Superior temporal gyrus (tissue), 1 donor: Measurements from ENCODE around the gene FPGS.
"Not testable (repeated sequence)": the region's sequence is repeated elsewhere in the genome, so short reads cannot be mapped to it uniquely, and the experiment has no call there.

ENCODE experiments used
- DNase-seq: peaks from one replicate; pipeline ENCODE4 v3.0.0-alpha.2; 2016; ENCODE audit errors: extremely low spot score

The FPGS gene

DNA sequence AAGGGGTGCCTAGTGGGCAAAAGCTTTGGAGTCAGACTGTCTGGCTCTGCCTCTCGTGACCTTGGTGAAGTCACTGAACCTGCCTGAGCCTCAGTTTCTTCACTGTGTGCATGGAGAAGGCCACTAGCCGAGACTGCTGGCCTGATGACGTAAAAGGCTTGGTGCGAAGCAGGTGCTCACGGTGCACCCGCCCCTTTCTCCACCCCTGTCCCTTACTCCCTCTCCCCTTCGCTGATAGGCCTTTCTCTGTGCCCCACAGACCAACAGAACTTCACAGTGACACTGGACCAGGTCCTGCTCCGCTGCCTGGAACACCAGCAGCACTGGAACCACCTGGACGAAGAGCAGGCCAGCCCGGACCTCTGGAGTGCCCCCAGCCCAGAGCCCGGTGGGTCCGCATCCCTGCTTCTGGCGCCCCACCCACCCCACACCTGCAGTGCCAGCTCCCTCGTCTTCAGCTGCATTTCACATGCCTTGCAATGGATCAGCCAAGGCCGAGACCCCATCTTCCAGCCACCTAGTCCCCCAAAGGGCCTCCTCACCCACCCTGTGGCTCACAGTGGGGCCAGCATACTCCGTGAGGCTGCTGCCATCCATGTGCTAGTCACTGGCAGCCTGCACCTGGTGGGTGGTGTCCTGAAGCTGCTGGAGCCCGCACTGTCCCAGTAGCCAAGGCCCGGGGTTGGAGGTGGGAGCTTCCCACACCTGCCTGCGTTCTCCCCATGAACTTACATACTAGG, 10.4 kb downstream of the FPGS start:
- no peak for DNase-seq

DNA sequence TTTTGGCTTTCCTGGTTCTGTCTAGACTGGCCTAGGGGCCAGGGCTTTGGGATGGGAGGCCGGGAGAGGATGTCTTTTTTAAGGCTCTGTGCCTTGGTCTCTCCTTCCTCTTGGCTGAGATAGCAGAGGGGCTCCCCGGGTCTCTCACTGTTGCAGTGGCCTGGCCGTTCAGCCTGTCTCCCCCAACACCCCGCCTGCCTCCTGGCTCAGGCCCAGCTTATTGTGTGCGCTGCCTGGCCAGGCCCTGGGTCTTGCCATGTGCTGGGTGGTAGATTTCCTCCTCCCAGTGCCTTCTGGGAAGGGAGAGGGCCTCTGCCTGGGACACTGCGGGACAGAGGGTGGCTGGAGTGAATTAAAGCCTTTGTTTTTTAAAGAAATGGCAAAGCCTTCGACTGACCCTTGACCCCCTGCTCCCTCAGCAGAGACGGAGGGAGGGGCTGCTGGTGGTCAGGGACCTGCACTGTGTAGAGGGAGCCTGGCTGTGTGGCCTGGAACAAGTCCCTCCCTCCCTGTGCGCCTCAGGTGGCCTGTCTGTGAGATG, 11.1 kb downstream of the FPGS start:
- DNase-seq = no peak

DNA sequence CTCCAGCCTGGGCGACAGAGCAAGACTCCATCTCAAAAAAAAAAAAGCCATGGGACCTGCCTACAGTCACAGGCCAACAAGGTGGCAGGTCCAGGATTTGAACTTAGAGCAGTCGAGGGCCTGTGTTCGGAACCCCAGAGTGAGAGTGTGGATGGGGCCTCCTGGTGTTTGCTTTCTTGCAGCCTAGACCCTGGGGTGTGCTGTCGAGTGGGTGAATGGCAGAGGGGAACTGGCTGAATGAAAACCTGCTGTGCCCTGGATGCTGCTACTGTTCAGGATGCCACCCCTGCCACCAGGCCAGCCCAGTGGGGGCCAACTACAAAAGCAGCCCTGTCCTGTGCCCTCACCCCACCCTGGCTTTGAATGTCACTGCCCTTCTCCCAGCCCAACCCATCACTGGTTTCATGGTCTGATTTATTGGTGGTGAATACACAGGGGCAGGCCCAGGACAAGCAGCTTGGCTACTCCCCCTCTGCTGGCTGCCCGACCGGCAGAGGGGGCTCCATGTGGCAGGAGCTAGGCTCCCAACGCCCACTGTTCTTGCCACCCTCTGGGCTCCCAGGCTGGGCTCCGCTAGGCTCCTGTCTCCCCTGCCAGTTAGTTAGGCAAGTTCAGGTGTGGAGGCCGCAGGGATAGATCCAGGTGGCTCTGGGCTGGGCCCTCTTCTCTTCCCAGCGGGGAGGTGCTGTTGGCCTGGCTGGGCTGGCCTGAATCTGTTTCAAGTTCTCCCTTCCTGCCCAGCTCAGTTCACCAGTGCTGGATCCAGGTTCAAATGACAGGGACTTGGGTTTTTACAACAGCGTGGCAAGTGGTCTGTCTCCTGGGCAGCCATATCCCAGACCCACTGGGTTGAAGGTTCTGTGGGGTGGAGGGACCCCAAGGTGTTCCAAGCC, 12.2 kb downstream of the FPGS start:
- DNase-seq = no peak

DNA sequence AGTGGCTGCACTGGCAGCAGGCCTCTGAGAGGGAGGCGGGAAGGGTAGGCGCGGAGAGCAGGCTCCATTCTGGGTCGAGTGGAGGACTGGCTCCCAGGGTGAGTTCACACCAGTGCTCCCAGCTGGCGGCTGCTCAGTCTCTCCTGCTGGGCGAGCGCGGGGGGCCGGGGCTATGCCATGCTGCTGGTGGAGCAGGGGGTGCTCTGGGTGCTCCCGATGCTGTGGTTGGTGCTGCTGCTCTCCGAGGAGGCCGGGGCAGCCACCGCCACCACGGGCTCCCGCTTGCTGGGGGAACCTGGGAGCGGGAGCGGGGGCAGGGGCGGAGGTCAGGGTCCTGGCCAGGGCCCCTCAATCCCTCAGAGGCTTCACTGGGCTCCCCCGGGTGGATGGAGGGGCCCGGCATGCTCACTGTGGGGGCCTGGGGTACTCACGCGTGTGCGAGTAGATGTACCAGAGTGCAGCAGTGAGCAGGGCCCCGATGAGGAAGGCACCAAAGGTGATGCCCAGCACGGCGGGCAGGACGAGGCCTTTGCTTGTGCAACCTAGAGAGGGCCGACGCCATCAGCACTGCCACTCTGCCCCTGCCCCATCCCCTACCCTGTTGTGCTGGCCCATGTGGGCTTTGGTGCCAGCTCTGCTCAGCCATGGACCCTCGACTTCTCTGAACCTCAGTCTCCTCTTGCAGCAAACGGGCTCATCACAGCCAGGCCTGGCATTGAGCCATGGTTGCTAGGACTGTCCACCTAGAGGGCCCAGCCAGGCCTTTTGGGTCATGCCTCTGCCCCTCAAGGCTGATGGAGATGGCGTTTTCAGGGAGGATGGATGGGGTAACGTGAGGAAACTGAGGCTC, 13.1 kb downstream of the FPGS start:
- no peak for DNase-seq

DNA sequence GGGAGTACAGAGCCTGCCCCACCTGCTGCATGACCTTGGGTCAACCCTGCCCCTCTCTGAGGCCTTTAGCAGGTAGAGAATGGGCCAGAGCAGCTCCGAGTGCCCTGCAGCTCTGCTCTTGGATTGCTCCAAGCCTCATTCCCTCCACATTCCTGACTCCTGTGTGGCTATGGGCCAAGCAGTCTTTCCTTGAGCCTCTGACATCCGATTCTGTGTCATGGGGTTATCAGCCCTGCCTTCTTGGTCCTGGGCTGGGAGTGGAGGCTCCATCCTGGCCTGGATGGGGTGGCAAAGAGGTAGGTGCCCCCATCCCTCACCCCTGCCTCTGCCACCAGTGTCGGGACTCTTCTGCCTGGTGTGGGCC, 13.7 kb downstream of the FPGS start:
- DNase-seq = no peak

DNA sequence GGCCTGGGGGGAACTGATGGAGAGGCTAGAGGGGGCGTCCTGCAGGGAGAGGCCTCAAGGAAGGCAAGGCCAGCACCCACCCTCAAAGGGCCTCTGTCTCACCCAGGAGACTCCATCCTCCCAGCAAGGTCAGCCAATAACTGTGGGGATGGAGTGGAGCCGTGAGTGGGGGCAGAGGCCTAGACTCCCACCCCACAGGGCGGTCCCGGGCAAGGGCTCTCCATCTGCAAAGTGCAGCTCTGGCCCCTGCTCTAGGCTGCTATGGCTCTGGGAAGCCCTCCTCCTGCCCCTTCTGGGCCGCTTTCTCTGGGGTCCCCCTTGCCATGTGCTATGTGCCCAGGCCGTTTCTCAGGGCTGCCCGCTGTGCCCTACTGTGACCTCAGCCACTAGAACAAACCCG, 14.0 kb downstream of the FPGS start:
- DNase-seq = no peak

DNA sequence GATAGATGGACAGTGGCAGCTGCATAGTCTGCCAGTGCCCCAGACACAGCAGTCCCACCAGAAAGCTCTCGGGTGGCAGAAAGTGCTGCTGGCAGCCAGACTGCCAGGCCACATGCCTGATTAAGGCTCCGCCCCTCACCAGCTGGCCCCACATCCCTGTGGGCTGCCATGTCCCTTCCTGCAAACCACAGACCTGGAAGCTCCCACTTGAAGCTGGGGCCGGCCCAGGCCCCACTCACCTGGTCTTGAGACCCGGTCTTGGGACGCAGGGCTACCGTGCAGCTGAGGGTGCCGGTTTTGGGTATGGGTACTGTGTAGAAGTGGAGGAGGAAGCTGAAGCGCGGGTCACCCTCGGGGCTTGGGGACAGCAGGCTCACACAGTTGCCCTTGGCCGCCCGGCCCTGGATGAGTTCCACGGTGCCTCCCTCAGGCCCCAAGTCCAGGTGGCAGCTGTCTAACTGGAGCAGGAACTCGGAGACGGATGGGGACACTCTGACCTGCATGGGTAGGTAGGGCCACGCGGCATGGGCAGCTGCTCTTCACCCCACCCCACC, 15.3 kb downstream of the FPGS start:
- no peak for DNase-seq

DNA sequence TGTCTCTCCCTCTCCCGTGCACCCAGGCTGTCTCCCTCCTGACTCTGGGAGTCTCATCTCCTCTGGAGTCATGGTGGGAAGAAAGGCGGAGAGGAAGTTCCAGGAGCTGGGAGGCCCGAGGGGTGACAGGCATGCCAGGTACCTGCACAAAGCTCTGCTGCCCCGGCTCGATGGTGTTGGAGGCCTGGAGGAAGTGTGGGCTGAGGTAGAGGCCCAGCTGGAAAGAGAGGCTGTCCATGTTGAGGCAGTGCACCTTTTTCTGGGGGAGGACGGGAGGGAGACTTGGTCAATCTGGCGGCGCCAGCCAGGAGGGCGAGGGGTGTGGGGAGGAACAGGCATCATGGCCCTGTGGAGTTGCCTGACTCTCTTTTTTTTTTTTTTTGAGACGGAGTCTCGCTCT, 15.9 kb downstream of the FPGS start:
- DNase-seq = no peak

DNA sequence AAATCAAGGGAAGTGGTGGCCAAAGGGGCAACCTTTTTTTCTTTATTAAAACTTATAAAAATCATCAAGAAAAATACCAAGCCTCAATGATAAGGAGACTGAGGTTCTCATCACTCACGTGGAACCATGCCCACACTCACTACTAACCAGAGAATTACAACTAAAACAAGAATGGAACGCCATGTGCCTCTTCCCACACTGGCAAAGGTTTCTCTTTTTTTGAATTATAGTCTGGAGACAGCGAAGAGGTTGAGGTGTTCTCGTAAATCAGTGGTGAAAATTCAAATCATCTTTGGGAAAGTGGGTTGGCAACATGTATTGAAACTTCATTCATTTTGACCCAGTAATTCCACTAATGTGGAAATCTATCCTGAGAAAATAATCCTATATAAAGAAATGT, 19.4 kb downstream of the FPGS start:
- no peak for DNase-seq

DNA sequence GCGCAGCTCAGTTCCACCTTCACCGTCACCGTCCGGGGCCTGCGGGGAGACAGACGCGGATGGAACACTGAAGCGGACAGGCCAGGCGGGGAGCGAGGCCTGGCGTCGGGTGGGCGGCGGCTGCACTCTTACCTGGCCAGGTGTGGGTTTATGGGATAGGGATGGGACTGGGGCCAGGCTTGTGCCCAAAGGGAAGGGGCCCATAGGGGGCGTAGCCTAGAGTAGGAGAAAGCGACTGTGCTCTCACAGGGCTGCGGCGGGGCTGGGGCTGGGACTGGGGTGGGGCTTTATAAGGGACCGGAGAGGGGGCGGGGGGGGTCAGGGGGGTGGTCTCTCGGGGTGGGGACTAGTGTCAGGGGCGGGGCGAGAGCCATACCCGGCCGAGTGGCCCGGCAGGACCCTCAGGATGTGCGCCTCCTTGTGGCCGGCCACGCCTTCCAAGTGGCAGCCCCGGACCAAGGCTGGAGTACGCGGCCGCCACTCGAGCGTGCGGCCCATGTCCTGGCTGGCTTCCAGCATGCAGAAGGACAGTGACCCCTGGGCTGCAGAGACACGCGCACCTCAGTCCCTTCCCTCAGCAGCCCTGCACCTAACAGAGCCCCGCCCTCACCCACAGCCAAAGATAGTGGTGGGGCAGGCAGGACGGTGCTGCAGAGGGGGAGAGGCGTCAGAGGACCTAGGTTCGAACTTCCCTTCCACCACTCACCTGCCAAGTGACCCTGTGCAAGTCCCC, 22.8 kb downstream of the FPGS start:
- no peak for DNase-seq

DNA sequence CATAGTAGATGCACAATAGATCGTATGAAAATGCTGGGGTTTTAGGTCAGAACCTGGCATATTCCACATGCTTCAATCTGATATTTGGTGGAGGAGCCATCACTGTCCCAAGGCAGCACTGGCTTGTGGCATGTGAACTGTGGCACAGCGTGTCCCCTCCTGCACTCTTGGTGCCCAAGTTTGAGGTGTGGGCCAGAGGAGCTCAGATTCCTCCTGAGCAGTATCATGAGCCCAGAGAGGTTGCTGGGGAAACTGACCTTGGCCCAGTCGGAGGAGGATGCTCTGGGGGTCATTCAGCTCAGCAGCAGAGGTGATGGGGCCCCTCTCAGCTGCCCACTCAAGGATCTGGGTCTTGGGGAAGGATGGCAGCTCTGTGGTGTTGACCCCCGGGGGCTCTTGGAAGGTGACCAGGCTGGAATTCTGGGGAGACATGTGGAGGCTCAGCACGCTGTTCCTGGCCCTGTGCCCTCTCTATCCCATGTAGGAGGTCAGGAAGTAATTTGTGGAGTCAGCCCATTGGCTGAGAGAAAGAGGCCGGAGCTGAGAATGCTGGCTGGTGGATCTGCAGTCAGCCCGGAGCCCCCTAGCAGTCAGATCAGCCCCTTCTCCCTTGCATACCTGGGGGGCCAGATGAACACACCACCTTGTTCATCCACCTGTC, 23.7 kb downstream of the FPGS start:
- DNase-seq = no peak

DNA sequence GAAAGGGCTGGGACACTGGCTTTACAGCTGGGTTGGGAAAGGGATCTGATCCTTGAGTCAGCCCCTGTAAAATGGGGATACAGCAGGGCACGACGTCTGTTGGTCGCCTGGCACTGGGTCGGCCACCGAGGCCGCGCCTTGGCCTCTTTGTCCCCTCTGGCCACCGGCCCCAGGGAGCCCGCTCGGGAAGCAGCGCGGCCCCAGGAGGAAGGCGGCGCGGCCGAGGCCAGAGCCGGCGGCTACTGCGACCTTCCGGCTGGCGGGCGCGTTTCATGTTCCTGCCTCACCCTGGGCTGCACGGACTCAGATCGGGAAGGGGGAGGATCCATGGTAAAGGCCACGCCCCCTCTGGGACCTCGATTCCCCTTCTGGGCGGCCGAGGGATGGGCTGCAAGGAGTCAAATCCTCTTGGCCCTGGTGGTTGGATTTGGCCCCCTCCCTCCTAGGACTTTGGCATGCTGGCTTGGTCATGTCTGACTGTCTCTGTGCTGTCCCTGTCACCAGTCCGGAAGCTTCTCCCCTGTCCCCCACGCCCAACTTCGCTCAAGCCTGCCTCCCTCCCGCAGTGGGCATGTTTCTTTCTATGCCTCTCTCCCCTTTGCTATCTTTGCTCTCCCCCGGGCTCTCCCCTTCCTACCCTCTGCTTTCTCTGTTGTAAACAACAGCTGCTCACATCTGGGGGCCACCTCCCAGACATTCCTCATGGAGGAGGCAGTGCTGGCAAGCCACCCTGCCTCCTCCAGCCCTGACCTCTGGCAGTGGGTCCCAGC, 25.8 kb downstream of the FPGS start:
- no peak for DNase-seq

DNA sequence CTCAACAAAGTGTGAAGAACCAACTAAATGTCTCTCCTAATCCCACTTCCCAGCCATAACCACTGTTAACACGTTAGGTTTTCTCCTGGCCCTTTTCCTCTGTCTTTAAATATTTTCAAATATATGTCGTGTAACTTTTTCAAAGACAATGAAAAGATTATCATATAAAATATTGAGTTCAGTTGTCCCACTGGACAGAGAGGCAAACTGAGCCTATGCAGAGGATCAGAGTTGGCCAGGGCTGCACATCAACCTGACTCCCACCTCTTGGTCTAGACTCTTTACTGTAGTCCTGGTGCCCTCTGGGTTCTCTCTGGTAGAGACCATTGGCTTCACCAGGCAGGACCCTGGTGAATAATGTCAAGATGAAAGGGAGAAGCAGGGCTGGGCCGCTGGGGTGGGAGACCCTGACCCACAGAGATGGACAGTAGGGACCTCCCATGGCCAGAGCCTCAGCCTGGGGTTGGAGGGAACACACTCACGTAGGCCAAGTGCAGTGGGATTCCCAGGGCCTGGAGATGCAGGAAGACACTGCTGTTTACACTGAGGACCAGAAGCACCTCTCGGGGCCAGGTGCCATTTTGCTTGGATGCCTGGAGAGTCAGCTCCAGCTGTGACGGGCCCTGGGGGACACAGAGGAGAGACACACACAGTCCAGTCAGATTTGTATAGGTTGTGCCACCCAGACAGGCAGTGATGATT, 26.7 kb downstream of the FPGS start:
- DNase-seq = no peak

DNA sequence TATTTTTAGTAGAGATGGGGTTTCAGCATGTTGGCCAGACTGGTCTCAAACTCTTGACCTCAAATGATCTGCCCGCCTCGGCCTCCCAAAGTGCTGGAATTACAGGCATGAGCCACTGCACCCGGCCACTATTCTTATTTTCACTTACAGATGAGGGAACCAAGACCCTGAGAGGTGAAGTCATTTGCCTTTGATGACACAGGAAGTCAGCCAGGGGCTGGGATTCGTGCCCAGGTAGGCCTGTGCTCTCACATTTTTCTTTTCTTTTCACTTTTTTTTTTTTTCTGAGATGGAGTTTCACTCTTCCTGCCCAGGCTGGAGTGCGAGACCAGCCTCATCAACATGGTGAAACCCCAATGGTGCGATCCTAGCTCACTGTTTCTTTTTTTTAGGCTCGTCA, 29.6 kb downstream of the FPGS start:
- DNase-seq = no peak

DNA sequence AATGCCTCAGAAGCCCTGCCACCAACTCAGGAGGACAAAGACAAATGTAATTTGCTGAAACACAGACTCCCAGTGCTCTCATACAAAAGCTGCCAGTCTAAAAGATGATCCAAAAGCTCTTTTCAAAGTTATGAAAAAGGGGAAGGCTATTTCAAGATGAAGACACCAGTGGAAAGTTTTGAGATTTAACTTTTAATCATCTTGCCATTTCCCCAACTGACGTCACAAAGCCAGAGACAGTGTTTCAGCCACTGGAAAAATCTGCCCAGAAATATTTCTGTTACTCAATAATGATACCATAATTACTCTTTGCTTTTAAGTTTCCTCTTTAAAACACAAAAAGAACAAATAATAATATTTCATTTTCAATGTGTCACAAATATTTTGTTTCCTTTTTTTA, 30.9 kb downstream of the FPGS start:
- no peak for DNase-seq

DNA sequence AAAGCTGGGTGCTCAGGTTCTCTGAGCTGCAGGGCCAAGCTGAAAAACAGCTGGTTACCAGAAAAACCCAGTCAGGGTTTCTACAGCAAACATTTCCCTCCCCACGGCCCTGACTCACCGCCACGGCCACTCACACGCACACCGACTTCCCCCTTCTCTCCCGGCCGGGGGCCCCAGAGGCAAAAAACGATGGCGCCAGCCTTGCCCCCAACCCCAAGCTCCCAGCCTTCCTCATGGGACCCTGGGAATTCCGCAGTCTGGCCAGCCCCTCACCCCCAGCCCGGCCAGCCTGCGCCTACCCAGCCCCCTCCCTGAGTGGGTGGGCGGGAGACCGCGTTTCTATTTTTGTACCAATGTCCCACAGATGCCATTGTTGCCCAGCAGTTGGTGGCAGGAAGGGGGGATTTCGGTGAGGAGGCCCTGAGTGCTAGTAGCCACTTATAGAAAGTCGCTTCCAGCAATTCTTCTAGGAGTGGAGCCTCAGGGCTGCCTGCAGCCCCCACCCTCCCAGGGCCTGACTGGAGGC, 33.4 kb downstream of the FPGS start:
- DNase-seq = no peak

DNA sequence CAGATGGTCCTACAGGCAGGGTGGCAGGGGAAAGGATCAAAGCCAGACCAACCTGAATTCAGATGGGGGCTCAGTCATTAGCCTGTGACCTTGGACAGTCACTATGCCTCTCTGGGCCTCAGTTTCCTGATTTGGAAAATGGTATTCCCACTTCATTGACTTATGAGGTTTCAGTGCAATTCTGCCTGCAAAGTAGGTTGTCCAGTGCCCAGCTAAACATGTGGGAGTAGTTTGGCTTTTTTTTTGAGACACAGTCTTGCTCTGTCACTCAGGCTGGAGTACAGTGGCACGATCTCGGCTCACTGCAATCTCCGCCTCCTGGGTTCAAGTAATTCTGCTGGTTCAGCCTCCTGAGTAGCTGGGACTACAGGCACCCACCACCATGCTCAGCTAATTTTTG, 33.9 kb downstream of the FPGS start:
- not testable (repeated sequence) for DNase-seq

DNA sequence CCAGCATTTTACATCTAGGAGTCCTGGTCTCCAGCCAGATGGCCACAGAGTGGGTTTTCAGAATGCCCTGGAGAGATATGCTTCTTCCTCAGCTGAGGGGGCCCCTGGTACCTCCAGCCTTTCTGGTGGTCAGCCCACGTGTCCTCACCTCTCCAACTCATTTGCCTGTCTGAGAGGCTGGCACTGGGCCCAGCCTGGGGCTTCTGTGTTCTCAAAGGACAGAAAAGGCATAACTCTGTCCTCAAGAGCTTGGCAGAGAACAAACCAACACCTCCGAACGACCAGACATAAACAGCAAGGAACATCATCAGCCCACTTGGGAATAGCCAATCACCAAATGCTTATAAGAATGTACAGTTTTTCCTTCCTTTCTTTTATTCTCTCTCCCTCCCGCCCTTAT, 34.7 kb downstream of the FPGS start:
- DNase-seq = no peak
